Trophoblast cell (in vitro differentiated cells and primary cell): ENCODE data around the gene CAMKK1.

Experiments used
- DNase-seq, 2 donors: peaks; one replicate each; pipeline ENCODE4 v3.0.0-alpha.2; 2016
- H2AFZ ChIP-seq: 2 replicates; pipeline ENCODE4 v1.6.1; 2013; ENCODE audit warnings: low read length, moderate library complexity, mild to moderate bottlenecking; ENCODE audit not compliant: insufficient read depth, poor library complexity
- H2AK5ac ChIP-seq: 2 replicates; pipeline ENCODE4 v1.6.1; 2013; ENCODE audit warnings: mild to moderate bottlenecking, low read length
- H2BK120ac ChIP-seq: 2 replicates; pipeline ENCODE4 v1.6.1; 2013; ENCODE audit warnings: low read length, mild to moderate bottlenecking, moderate library complexity; ENCODE audit not compliant: insufficient read depth, poor library complexity
- H2BK12ac ChIP-seq: 2 replicates; pipeline ENCODE4 v1.6.1; 2013; ENCODE audit warnings: mild to moderate bottlenecking, low read length, moderate library complexity
- H2BK5ac ChIP-seq: 2 replicates; pipeline ENCODE4 v1.6.1; 2013; ENCODE audit warnings: low read length, low read depth, moderate library complexity, mild to moderate bottlenecking; ENCODE audit not compliant: poor library complexity
- H3K14ac ChIP-seq: 2 replicates; pipeline ENCODE4 v1.6.1; 2013; ENCODE audit warnings: mild to moderate bottlenecking, low read length
- H3K18ac ChIP-seq: 2 replicates; pipeline ENCODE4 v1.6.1; 2013; ENCODE audit warnings: mild to moderate bottlenecking, low read length
- H3K23ac ChIP-seq: 2 replicates; pipeline ENCODE4 v1.6.1; 2013; ENCODE audit warnings: low read length
- H3K27ac ChIP-seq: 2 replicates; pipeline ENCODE4 v1.5.1; 2013; ENCODE audit warnings: low read depth, mild to moderate bottlenecking, inconsistent platforms, low read length, moderate library complexity
- H3K27me3 ChIP-seq: 2 replicates; pipeline ENCODE4 v1.6.1; 2013; ENCODE audit warnings: inconsistent platforms, mild to moderate bottlenecking, low read length, moderate library complexity; ENCODE audit not compliant: insufficient read depth
- H3K36me3 ChIP-seq, 2 experiments: 1 replicate in 1 of 2; 2 replicates in 1 of 2; pipeline ENCODE4 v1.6.1; 2013; ENCODE audit warnings: low read length in 2 of 2, mild to moderate bottlenecking in 2 of 2, moderate library complexity in 1 of 2; ENCODE audit not compliant: insufficient read depth in 2 of 2, control insufficient read depth in 1 of 2
- H3K4ac ChIP-seq: 2 replicates; pipeline ENCODE4 v1.6.1; 2013; ENCODE audit warnings: low read depth, mild to moderate bottlenecking, low read length, moderate library complexity
- H3K4me1 ChIP-seq, 2 experiments: 1 replicate in 1 of 2; 2 replicates in 1 of 2; pipeline ENCODE4 v1.6.1; 2013; ENCODE audit warnings: low read length in 2 of 2, mild to moderate bottlenecking in 2 of 2, moderate library complexity in 1 of 2; ENCODE audit not compliant: insufficient read depth in 2 of 2, control insufficient read depth in 1 of 2
- H3K4me2 ChIP-seq: 2 replicates; pipeline ENCODE4 v1.6.1; 2013; ENCODE audit warnings: inconsistent platforms, mild to moderate bottlenecking, low read length, moderate library complexity
- H3K4me3 ChIP-seq: 2 replicates; pipeline ENCODE4 v1.5.1; 2013; ENCODE audit warnings: mild to moderate bottlenecking, low read depth, low read length, inconsistent platforms
- H3K79me1 ChIP-seq: one replicate; pipeline ENCODE4 v1.6.1; 2013; ENCODE audit warnings: low read length
- H3K79me2 ChIP-seq: 2 replicates; pipeline ENCODE4 v1.6.1; 2013; ENCODE audit warnings: low read length, mild to moderate bottlenecking; ENCODE audit not compliant: control insufficient read depth, insufficient read depth, poor library complexity
- H3K9ac ChIP-seq: 2 replicates; pipeline ENCODE4 v1.6.1; 2013; ENCODE audit warnings: mild to moderate bottlenecking, low read length
- H3K9me3 ChIP-seq: 2 replicates; pipeline ENCODE4 v1.6.1; 2013; ENCODE audit warnings: low read depth, mild to moderate bottlenecking, control low read depth, inconsistent platforms, low read length; ENCODE audit not compliant: insufficient read depth
- H4K12ac ChIP-seq: 2 replicates; pipeline ENCODE4 v1.6.1; 2013; ENCODE audit warnings: low read depth, mild to moderate bottlenecking, low read length, moderate library complexity
- H4K8ac ChIP-seq: 2 replicates; pipeline ENCODE4 v1.6.1; 2013; ENCODE audit warnings: low read depth, mild to moderate bottlenecking, low read length, moderate library complexity
- H4K91ac ChIP-seq: one replicate; pipeline ENCODE4 v1.6.1; 2013; ENCODE audit warnings: low read depth, mild to moderate bottlenecking, low read length, moderate library complexity
- WGBS: extraction: QIAGEN DNeasy Blood & Tissue Kit; methylation state at CpG from one replicate; pipeline ENCODE4 v1.1.7; 2013; ENCODE audit warnings: missing lambda C conversion rate; ENCODE audit not compliant: insufficient read length, insufficient coverage; ENCODE audit errors: extremely low coverage; 5-methylcytosine and 5-hydroxymethylcytosine counted together

Gene CAMKK1

GRCh38 chr17:3912827-3913226, 20.0 kb upstream of the CAMKK1 start:
- no peaks in the 10 kb centered on the region for H3K9me3 ChIP-seq
- no peak overlapping the region for H4K91ac ChIP-seq
- no peak overlapping the region for H4K8ac ChIP-seq
- H3K4me2 ChIP-seq = no peak overlapping the region
- no peak overlapping the region for H2AFZ ChIP-seq
- H3K18ac ChIP-seq = no peak overlapping the region
- WGBS = no CpG with 5 or more reads among the region's 2 CpGs
- H2BK5ac ChIP-seq = no peak overlapping the region
- no peak overlapping the region for H3K27ac ChIP-seq
- no peak overlapping the region for H4K12ac ChIP-seq
- no peak overlapping the region for H3K14ac ChIP-seq
- H2BK12ac ChIP-seq = no peak overlapping the region
- no peaks in the 10 kb centered on the region for H3K79me1 ChIP-seq
- H3K4me3 ChIP-seq = no peak overlapping the region
- H2BK120ac ChIP-seq = no peak overlapping the region
- no peak overlapping the region for H2AK5ac ChIP-seq
- no peak for DNase-seq
- H3K23ac ChIP-seq = no peak overlapping the region
- H3K4me1 ChIP-seq = no peaks in the 10 kb centered on the region
- H3K27me3 ChIP-seq = no peaks in the 10 kb centered on the region
- no peaks in the 10 kb centered on the region for H3K36me3 ChIP-seq
- no peak overlapping the region for H3K4ac ChIP-seq
- no peaks in the 10 kb centered on the region for H3K79me2 ChIP-seq
- no peak overlapping the region for H3K9ac ChIP-seq

DNA sequence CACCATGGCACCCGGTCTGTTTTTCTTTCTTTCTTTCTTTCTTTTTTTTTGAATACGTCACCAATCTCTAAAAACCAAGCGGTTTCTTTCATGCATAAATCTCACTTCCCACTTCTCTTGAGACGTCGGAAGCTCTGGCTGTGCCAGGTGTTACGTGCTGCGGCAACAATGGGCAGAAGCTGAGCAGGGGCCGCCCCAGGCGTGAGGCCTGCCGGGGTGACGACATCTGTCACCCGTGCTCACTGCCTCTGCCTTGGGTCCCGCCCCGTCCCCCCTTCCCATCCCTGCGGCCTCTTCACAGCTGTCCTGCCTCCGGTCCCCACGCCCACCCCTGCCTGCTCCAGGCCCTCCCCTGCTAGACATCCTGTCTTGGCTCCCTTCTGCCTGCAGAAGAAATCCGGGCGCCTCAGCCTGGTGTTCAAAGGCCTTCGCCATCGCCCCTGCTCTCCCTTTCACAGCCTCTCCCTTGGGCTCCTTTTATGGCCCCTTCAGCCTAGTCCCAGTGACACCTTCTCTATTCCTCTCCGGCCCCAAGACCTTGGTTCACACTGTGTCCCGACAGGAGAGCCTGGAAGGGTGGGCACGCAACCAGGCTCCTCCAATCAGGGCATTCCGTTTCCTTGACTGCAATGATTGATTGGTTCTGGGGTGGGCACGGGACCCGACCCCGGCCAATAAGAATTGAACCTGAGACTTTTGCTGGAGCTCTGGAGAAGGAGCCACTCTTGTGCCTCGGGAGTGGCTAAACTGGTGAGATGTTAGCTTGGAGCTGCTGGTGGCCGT, 18.6 kb upstream of the CAMKK1 start:
- no peak for DNase-seq
- H3K9ac ChIP-seq = no peak overlapping the region
- H3K36me3 ChIP-seq = no peaks in the 10 kb centered on the region
- no peak overlapping the region for H2BK120ac ChIP-seq
- H2BK12ac ChIP-seq = no peak overlapping the region
- no peak overlapping the region for H3K27ac ChIP-seq
- H3K9me3 ChIP-seq = no peaks in the 10 kb centered on the region
- H3K79me1 ChIP-seq = no peaks in the 10 kb centered on the region
- no peak overlapping the region for H4K12ac ChIP-seq
- H2BK5ac ChIP-seq = no peak overlapping the region
- H3K18ac ChIP-seq = no peak overlapping the region
- no peaks in the 10 kb centered on the region for H3K4me1 ChIP-seq
- no peak overlapping the region for H3K23ac ChIP-seq
- H3K27me3 ChIP-seq = no peaks in the 10 kb centered on the region
- H4K91ac ChIP-seq = no peak overlapping the region
- no peak overlapping the region for H3K14ac ChIP-seq
- no peak overlapping the region for H2AFZ ChIP-seq
- H4K8ac ChIP-seq = no peak overlapping the region
- H3K4ac ChIP-seq = no peak overlapping the region
- H3K4me2 ChIP-seq = no peak overlapping the region
- no peaks in the 10 kb centered on the region for H3K79me2 ChIP-seq
- no CpG with 5 or more reads among the region's 30 CpGs for WGBS
- H3K4me3 ChIP-seq = no peak overlapping the region
- H2AK5ac ChIP-seq = no peak overlapping the region

DNA sequence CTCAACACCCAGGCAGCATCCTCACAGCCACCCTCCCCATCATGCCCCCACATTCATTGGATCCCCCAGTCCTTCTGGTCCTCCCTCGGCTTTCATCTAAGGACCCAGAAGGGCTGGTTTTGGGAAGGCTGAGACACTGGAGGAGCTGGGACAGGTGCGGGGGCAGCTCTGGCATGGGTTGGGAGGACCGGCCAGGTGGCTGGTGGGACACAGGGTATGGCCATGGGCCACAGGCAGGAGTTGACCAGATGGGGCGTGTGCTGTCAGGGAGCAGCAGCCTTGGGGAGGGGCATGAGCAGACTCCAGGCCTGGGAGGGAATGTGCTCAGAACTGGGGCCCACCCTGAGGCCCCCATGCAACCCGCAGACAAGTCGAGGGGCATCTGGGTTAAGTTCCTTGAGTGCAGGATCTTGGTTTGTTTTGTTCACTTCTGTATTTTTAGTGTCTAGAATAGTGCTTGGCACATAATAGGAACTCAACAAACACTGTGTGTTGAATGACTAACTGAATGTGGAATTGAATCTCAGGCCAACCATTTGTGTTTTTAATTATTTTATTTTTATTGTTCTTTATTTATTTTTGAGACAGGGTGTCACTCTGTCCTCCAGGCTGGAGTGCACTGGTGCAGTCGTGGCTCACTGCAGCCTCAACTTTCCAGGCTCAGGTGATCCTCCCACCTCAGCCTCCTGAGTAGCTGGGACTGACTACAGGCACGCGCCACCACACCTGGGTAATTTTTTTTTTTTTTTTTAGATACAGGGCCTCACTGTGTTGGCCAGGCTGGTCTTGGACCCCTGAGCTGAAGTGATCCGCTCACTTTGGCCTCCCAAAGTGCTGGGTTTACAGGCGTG, 17.8 kb upstream of the CAMKK1 start:
- WGBS = no CpG with 5 or more reads among the region's 11 CpGs
- no peak overlapping the region for H3K4ac ChIP-seq

DNA sequence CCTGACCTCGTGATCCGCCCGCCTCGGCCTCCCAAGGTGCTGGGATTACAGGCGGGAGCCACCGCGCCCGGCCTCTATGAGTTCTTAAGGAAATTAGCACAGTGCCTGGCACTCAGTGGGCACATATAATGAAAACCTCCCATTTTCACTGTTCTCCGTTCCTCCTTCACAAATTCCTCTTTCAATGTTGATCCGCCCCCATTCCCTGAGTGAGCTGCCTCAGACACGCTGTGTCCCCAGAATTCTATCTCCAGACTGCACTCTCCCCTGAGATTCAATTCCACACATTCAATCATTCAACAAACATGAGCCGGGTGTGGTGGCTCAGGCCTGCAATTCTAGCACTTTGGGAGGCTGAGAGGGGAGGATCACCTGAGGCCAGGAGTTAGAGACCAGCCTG, 16.4 kb upstream of the CAMKK1 start:
- no peaks in the 10 kb centered on the region for H3K79me2 ChIP-seq
- H2BK5ac ChIP-seq = no peak overlapping the region
- no peak overlapping the region for H3K4me2 ChIP-seq
- H4K91ac ChIP-seq = no peak overlapping the region
- no peak overlapping the region for H3K4ac ChIP-seq
- no peak overlapping the region for H3K27ac ChIP-seq
- H3K36me3 ChIP-seq = no peaks in the 10 kb centered on the region
- H2BK120ac ChIP-seq = no peak overlapping the region
- H3K79me1 ChIP-seq = no peaks in the 10 kb centered on the region
- no peak overlapping the region for H3K14ac ChIP-seq
- H3K18ac ChIP-seq = no peak overlapping the region
- H3K27me3 ChIP-seq = no peaks in the 10 kb centered on the region
- H3K9ac ChIP-seq = no peak overlapping the region
- H3K4me1 ChIP-seq = no peaks in the 10 kb centered on the region
- H2AK5ac ChIP-seq = no peak overlapping the region
- H2BK12ac ChIP-seq = no peak overlapping the region
- no peak overlapping the region for H4K12ac ChIP-seq
- WGBS = no CpG with 5 or more reads among the region's 12 CpGs
- no peak overlapping the region for H4K8ac ChIP-seq
- H3K4me3 ChIP-seq = no peak overlapping the region
- no peak for DNase-seq
- H3K9me3 ChIP-seq = no peaks in the 10 kb centered on the region
- H3K23ac ChIP-seq = no peak overlapping the region
- no peak overlapping the region for H2AFZ ChIP-seq

More for the DNA sequence above, 17.8 kb upstream of the CAMKK1 start:
- H2AFZ ChIP-seq = no peak overlapping the region
- no peak overlapping the region for H3K4me2 ChIP-seq
- no peak overlapping the region for H3K9ac ChIP-seq
- H3K23ac ChIP-seq = no peak overlapping the region
- no peak overlapping the region for H2BK5ac ChIP-seq
- H4K12ac ChIP-seq = no peak overlapping the region
- no peak overlapping the region for H2BK120ac ChIP-seq
- no peak for DNase-seq
- H3K79me2 ChIP-seq = no peaks in the 10 kb centered on the region
- no peak overlapping the region for H3K18ac ChIP-seq
- H2AK5ac ChIP-seq = no peak overlapping the region
- H4K8ac ChIP-seq = no peak overlapping the region
- no peaks in the 10 kb centered on the region for H3K9me3 ChIP-seq
- no peak overlapping the region for H4K91ac ChIP-seq
- H3K27me3 ChIP-seq = no peaks in the 10 kb centered on the region
- H3K79me1 ChIP-seq = no peaks in the 10 kb centered on the region
- H3K4me1 ChIP-seq = no peaks in the 10 kb centered on the region
- no peak overlapping the region for H3K27ac ChIP-seq
- H3K36me3 ChIP-seq = no peaks in the 10 kb centered on the region
- no peak overlapping the region for H2BK12ac ChIP-seq
- no peak overlapping the region for H3K14ac ChIP-seq
- H3K4me3 ChIP-seq = no peak overlapping the region
